ENCODE measurements around the gene GPR137.
A peak's percentile ranks its signal among the peaks of the same experiment; 100 is the strongest.

Gene GPR137

DNA sequence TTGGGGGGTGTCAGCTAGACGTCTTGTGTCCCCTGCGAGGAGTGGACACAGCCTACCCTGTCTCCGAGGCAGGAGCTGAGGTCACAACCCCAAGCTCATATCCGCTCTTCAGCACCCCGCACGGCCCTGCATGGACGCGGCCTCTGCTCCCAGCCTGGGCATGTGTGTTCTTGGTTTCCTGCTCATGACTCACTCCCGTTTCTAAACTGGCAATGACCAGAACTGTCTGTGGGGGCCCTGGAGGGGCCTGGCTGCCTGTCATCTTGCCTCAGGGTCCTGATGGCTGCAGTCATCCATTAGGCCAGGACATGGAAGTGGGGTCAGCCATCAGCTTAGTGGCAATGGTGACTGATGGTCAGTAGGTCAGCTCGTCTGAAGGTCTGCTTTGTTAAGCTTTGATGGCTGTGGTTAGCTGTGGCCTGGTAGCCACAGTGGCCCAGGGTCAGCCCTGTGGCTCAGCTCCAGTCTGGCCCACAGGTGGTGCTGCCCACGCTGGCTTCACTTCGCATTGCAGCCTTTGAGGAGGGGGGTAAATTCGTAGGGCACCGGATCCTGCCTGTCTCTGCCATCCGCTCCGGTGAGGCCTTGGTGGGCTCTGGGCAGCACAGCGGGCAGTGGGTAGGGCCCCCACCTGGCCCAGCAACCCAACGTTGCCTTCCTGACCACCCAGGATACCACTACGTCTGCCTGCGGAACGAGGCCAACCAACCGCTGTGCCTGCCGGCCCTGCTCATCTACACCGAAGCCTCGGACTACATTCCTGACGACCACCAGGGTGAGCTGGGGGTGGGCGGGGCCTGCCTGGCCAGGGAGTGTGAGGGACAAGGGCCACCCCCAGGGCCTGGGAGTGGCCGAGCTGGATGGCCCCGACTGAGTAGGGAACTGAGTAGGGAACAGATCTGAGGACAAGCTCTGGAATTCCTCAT is 22.4 kb upstream of the GPR137 start:
- Histone ChIP-seq H3K27ac (ENCODE audit: low read length, poor library complexity, severe bottlenecking) (peak overlapping the region; percentile 66), H2BK12ac (ENCODE audit: low read length in 2 of 2) (peak overlapping the region; percentile 75), H3K79me1 (replicated peaks; ENCODE audit: low read length, poor library complexity, severe bottlenecking) (peaks cover 19% of the 10 kb centered on the region), H2AK5ac (ENCODE audit: low read length, severe bottlenecking) (peak overlapping the region; percentile 68), H2BK15ac (ENCODE audit: low read depth, poor library complexity, severe bottlenecking) (peak overlapping the region; percentile 34), H3K18ac (ENCODE audit: low read depth in 1 of 2, low read length in 2 of 2) (peak overlapping the region; percentile 67 to 87), H4K91ac (ENCODE audit: low read length) (peak overlapping the region; percentile 85), H3K4ac (ENCODE audit: low read depth in 1 of 2, low read length in 2 of 2) (peak overlapping the region; percentile 70 to 71), H2AFZ (ENCODE audit: low read depth, low read length) (no peak overlapping the region), H3K27me3 (ENCODE audit: control insufficient read depth in 1 of 2, insufficient read depth in 1 of 2, low read length in 2 of 2) (no peaks in the 10 kb centered on the region), H3K4me1 (ENCODE audit: control insufficient read depth, insufficient read depth, low read depth, low read length) (peaks cover 30% of the 10 kb centered on the region), H3K23ac (ENCODE audit: low read length in 2 of 2) (peak overlapping the region in 1 of 2 experiments; percentile 60), H4K8ac (ENCODE audit: low read length) (peak overlapping the region; percentile 80), H2BK120ac (ENCODE audit: low read depth, low read length) (peak overlapping the region; percentile 37), H3K36me3 (ENCODE audit: control insufficient read depth in 1 of 2, insufficient read depth in 2 of 2, low read depth in 1 of 2, low read length in 2 of 2) (peaks cover 75 to 96% of the 10 kb centered on the region in 2 experiments), H3K9ac (ENCODE audit: low read length) (peak overlapping the region; percentile 1), H2BK5ac (ENCODE audit: low read depth, low read length, poor library complexity, severe bottlenecking) (no peak overlapping the region), H3K4me2 (ENCODE audit: low read length, poor library complexity, severe bottlenecking) (no peak overlapping the region), H3K9me3 (ENCODE audit: control insufficient read depth, low read length) (no peaks in the 10 kb centered on the region), H3K4me3 (ENCODE audit: insufficient read depth in 1 of 2, low read depth in 1 of 2, low read length in 2 of 2) (no peak overlapping the region), H3K14ac (ENCODE audit: low read length in 2 of 2) (peak overlapping the region in 1 of 2 experiments; percentile 88)
- DNase-seq = peak; percentile 84
- 58% methylated on average over 28 of the region's 29 CpGs for WGBS

DNA sequence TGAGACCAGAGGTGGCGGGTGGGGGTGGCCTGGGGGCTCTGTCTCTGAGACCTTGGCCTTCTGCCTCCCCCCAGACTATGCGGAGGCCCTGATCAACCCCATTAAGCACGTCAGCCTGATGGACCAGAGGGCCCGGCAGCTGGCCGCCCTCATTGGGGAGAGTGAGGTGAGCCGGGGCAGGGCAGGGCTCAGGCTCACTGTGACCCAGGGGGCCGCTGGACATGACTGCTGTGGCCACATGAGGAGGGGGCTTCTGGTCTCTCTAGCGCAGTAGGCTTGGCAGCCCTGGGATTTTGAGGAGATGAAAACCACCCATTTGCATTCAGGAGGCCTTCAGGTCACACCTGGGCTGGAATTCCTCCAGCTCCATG is 21.7 kb upstream of the GPR137 start:
- WGBS = 96% methylated on average over 8 of the region's 8 CpGs
- no peak for DNase-seq

DNA sequence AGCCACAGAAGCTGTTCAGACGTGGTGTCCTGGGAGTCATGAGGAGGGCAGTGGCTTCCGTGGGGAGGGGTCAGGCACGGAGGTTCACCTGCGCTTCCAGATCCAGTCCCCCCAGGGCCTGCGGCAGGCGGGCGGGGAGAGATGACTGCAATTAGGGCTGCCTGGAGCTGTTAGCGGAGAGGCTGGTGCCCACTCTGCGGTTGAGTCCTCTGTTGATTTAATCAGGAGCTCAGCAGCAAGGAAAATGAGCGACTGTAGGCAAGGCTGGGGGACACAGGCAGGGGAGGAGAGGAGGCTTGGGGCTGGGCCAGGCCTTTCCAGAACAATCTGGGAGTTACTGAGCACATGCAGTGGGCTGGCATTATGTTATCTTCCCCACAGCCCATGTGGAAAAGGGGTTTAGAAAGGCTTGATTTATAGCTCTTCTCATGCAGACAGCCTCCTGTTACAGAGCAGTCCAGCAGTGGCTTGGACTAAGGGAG is 21.2 kb upstream of the GPR137 start:
- H2AFZ ChIP-seq (ENCODE audit: low read depth, low read length) = no peak overlapping the region
- no peak overlapping the region for H3K9ac ChIP-seq (ENCODE audit: low read length)
- H3K4me1 ChIP-seq (ENCODE audit: control insufficient read depth, insufficient read depth, low read depth, low read length) = peaks cover 35% of the 10 kb centered on the region
- no peak overlapping the region for H4K91ac ChIP-seq (ENCODE audit: low read length)
- no peak overlapping the region for H3K4me3 ChIP-seq (ENCODE audit: insufficient read depth in 1 of 2, low read depth in 1 of 2, low read length in 2 of 2)
- H3K23ac ChIP-seq (ENCODE audit: low read length in 2 of 2) = no peak overlapping the region
- no peak overlapping the region for H2AK5ac ChIP-seq (ENCODE audit: low read length, severe bottlenecking)
- H3K18ac ChIP-seq (ENCODE audit: low read depth in 1 of 2, low read length in 2 of 2) = no peak overlapping the region
- no peak overlapping the region for H3K14ac ChIP-seq (ENCODE audit: low read length in 2 of 2)
- H2BK15ac ChIP-seq (ENCODE audit: low read depth, poor library complexity, severe bottlenecking) = no peak overlapping the region
- no peak overlapping the region for H2BK5ac ChIP-seq (ENCODE audit: low read depth, low read length, poor library complexity, severe bottlenecking)
- H3K4me2 ChIP-seq (ENCODE audit: low read length, poor library complexity, severe bottlenecking) = no peak overlapping the region
- 92% methylated on average over 10 of the region's 10 CpGs for WGBS
- H3K27me3 ChIP-seq (ENCODE audit: control insufficient read depth in 1 of 2, insufficient read depth in 1 of 2, low read length in 2 of 2) = no peaks in the 10 kb centered on the region
- peaks cover 16% of the 10 kb centered on the region for H3K79me1 ChIP-seq (replicated peaks; ENCODE audit: low read length, poor library complexity, severe bottlenecking)
- DNase-seq = no peak
- peak overlapping the region in 1 of 2 experiments; percentile 29 for H2BK12ac ChIP-seq (ENCODE audit: low read length in 2 of 2)
- H3K27ac ChIP-seq (ENCODE audit: low read length, poor library complexity, severe bottlenecking) = no peak overlapping the region
- no peak overlapping the region for H3K4ac ChIP-seq (ENCODE audit: low read depth in 1 of 2, low read length in 2 of 2)
- H2BK120ac ChIP-seq (ENCODE audit: low read depth, low read length) = no peak overlapping the region
- peaks cover 64 to 88% of the 10 kb centered on the region in 2 experiments for H3K36me3 ChIP-seq (ENCODE audit: control insufficient read depth in 1 of 2, insufficient read depth in 2 of 2, low read depth in 1 of 2, low read length in 2 of 2)
- no peak overlapping the region for H4K8ac ChIP-seq (ENCODE audit: low read length)
- H3K9me3 ChIP-seq (ENCODE audit: control insufficient read depth, low read length) = no peaks in the 10 kb centered on the region

More for the DNA sequence above, 21.7 kb upstream of the GPR137 start:
- Histone ChIP-seq H3K27ac (ENCODE audit: low read length, poor library complexity, severe bottlenecking) (no peak overlapping the region), H3K14ac (ENCODE audit: low read length in 2 of 2) (no peak overlapping the region), H2BK12ac (ENCODE audit: low read length in 2 of 2) (peak overlapping the region in 1 of 2 experiments; percentile 32), H3K4me3 (ENCODE audit: insufficient read depth in 1 of 2, low read depth in 1 of 2, low read length in 2 of 2) (no peak overlapping the region), H2BK5ac (ENCODE audit: low read depth, low read length, poor library complexity, severe bottlenecking) (no peak overlapping the region), H3K79me1 (replicated peaks; ENCODE audit: low read length, poor library complexity, severe bottlenecking) (peaks cover 16% of the 10 kb centered on the region), H3K4me2 (ENCODE audit: low read length, poor library complexity, severe bottlenecking) (no peak overlapping the region), H3K23ac (ENCODE audit: low read length in 2 of 2) (no peak overlapping the region), H3K4me1 (ENCODE audit: control insufficient read depth, insufficient read depth, low read depth, low read length) (peaks cover 36% of the 10 kb centered on the region), H3K27me3 (ENCODE audit: control insufficient read depth in 1 of 2, insufficient read depth in 1 of 2, low read length in 2 of 2) (no peaks in the 10 kb centered on the region), H3K9me3 (ENCODE audit: control insufficient read depth, low read length) (no peaks in the 10 kb centered on the region), H3K36me3 (ENCODE audit: control insufficient read depth in 1 of 2, insufficient read depth in 2 of 2, low read depth in 1 of 2, low read length in 2 of 2) (peaks cover 69 to 93% of the 10 kb centered on the region in 2 experiments), H2BK120ac (ENCODE audit: low read depth, low read length) (no peak overlapping the region), H4K91ac (ENCODE audit: low read length) (peak overlapping the region; percentile 28), H2AK5ac (ENCODE audit: low read length, severe bottlenecking) (no peak overlapping the region), H2AFZ (ENCODE audit: low read depth, low read length) (no peak overlapping the region), H3K18ac (ENCODE audit: low read depth in 1 of 2, low read length in 2 of 2) (no peak overlapping the region), H4K8ac (ENCODE audit: low read length) (no peak overlapping the region), H2BK15ac (ENCODE audit: low read depth, poor library complexity, severe bottlenecking) (peak overlapping the region; percentile 12), H3K4ac (ENCODE audit: low read depth in 1 of 2, low read length in 2 of 2) (no peak overlapping the region), H3K9ac (ENCODE audit: low read length) (no peak overlapping the region)

Data from mesenchymal stem cell (in vitro differentiated cells and primary cell).